NCI-H1436 treated with DMSO at 0.1 percent for 48 hours (cell line): Measurements from ENCODE around the gene SLC39A2.
"Not testable (repeated sequence)": the region's sequence is repeated elsewhere in the genome, so short reads cannot be mapped to it uniquely, and the experiment has no call there.

Experiments
- DNase-seq: peaks from one replicate; lab custom pipeline; 2025; lab: John Stamatoyannopoulos, UW

The SLC39A2 gene, protein sequence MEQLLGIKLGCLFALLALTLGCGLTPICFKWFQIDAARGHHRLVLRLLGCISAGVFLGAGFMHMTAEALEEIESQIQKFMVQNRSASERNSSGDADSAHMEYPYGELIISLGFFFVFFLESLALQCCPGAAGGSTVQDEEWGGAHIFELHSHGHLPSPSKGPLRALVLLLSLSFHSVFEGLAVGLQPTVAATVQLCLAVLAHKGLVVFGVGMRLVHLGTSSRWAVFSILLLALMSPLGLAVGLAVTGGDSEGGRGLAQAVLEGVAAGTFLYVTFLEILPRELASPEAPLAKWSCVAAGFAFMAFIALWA

GRCh38 chr14:20998674-20999366 is at the start of gene SLC39A2:
Gene SLC39A2 (plus strand): TSS chr14:20999293. CDS start chr14:20999447, 154 bp downstream.
- no peak for DNase-seq

DNA sequence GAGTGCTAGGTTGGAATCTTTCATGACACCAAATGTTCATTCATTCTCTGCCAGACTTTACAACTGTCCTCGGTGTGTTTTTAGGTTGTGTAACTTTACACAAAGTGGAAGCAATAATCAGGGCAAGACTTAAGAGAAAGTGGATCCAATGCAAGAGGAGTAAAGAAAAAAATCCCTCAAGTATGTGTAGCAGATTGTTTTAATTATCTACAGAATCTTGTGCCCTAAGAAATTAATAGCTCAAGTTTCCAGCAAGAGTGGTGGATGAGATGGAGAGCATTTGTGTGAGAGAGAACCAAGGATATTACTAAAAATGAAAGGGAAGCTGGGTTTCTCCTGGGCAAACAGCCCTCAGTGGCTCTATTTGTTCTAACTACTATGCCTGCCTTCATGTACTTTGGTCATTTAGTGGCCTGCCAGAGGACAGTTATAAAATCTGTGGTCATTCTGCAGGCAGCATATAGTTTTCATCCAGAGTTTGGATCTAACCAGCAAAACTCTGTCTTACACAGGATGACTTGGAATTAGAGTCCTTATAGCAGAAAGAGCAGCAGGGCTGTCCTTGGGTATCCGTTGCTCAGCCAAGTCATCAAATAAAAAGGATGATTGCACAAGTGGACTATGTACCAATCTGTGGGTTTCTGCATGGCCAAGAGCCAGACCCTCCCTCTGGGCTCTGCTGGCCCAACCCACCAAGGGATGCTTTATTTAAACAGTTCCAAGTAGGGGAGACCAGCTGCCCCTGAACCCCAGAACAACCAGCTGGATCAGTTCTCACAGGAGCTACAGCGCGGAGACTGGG is 44.2 kb upstream of the SLC39A2 start, which contains the start of gene RNASE2:
Gene RNASE2, plus strand, starts transcription at position 752 of the 802 bp plus-strand sequence. CDS start 285 bp downstream, outside the sequence.
- DNase-seq: not testable (repeated sequence)

GRCh38 chr14:20955538-20955873 is 43.6 kb upstream of the SLC39A2 start:
- not testable (repeated sequence) for DNase-seq

DNA sequence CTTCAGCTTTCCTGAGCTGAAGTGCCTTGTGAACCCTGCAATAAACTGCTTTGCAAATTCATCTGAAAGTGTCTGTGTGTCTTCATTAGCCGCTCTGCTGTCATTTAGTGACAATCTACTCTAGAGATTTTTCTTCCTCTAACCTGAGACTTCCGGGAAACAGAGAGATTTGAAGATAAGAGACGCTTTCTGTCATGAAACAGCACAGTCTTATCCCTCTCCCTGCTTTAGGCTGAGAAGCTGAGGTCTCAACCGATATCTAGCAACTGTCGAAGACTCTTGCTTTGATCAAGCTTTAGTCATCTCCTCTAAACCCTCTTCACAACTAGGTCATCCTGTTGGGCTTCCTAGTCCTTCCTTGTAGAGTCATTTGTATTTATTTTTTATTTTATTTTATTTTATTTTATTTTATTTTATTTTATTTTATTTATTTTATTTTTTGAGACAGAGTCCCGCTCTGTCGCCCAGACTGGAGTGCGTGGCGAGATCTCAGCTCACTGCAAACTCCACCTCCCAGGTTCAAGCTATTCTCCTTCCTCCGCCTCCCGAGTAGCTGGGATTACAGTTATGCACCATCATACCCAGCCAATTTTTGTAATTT is 42.6 kb upstream of the SLC39A2 start:
- no peak for DNase-seq

- DNase-seq: not testable (repeated sequence)
These were observed 40.1 kb upstream of the SLC39A2 start for GRCh38 chr14:20958946-20959345.

- no peak for DNase-seq
These were observed 29.8 kb upstream of the SLC39A2 start for GRCh38 chr14:20969336-20969735.

DNA sequence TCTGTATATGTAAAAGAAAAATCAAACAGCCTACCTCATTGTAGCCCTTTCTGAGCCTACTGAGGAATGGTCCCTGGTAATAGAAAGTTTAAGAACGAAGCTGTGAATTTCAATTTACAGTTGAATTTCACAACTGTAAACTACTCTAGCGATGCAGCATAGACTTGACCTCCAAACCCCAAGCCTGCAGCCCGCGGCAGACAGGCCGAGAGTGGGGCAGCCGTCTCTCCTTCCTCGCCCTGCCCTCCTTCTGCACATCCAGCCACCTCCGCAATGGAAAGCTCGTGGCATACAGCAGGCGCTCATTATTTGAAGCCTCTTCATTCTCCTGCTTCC is 28.5 kb upstream of the SLC39A2 start:
- no peak for DNase-seq

DNA sequence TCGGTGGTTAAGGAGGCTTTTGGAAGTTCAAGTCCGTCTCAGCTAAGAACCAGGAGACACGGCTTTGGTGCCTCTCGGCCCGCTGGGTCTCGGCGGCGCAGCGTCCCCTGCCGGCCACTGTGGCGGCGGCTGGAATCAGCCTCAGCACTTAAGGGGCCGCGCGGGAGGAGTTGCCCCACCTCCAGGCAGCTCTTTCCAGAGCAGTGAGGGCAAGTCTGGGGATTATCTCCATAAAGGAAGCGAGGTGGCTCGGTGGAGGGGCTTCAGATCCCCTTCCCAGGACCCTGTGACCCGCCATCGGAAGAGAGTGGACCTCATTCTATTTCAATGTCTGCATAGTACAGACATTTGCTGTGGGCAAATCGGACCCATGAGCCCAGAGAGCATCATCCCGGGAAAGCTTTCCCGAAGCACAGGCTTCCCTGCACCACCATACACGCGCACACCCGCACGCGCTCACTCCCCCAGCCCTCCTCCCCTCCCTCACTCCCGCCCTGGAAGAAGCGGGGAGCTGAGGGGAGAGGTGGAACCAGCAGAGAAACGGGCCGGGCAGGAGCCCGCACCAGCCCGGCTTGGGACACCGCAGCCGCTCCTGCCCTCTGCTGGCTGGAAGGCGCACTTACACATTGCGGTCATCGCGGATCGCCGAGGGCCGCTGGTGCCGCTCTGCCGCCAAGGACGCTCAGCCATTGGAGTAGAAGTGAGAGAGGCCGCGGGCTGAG is 27.9 kb upstream of the SLC39A2 start:
- DNase-seq: peak; percentile 40

GRCh38 chr14:20971705-20972021 is 27.4 kb upstream of the SLC39A2 start:
- DNase-seq: no peak

DNA sequence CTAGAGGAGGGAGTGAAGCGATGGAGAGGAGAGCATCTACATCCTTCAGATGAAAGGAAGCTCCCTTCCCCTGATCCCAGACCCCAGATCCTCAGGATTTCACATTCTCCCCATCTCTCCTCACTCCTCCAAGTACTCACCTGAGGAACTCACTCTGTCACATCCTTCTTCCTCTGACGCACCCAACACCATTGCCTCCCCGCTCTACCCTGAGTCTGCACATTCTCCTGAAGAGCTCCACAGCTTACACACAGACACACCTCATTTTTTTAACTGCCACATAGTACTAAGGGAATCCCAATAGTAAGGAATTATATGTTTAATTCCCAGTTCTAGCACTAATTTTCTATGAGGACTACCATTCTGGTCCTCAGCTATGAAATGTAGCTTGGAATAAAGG is 25.6 kb upstream of the SLC39A2 start:
- no peak for DNase-seq

DNA sequence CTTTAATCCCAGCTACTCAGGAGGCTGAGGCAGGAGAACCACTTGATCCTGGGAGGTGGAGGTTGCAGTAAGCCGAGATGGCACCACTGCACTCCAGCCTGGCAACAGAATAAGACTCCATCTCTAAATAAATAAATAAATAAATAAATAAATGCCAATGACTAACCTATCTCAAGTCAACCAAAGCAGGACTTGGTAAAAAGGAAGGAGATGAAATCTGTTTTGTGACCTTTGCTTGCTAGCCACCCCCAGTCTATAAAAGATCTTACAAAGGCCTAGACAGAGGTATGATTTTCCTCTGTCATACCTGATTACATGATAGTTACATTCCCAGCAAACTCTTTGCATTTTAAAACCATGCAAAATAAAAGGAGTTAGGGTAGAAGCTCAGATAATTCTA is 22.8 kb upstream of the SLC39A2 start:
- no peak for DNase-seq

DNA sequence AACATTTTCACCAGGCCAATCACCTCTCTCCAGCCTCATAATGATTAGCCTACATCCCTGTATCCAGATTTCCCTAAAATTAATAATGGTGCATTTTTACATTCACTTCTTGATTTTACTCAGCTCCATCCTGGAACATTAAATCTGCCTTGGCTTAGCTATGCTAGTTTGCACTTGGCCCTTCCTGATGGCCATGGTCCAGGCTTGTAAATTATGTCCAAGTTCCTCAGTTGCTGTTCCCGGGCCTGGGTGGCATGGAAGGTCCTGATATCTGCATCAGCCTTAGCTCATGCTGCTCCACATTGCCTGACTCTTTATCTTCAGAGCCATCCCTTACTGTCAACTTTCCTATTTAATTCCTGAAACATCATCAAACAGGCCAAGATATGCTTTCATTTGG is 20.4 kb upstream of the SLC39A2 start:
- no peak for DNase-seq

DNA sequence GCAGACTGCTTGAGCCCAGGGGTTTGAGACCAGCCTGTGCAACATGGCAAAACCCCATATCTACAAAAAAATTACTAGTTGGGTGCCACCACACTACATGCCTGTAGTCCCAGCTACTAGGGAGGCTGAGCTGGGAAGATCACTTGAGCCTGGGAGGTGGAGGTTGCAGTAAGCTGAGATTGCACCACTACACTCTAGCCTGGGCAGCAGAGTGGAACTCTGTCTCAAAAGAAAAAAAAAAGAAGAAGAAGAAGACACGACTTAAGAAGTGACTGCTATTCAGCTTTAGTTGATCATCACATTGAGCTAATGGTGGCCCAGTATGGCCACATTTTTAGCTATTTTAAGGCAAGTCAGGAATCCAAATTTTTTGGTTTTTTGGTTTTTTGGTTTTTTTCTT is 18.2 kb upstream of the SLC39A2 start:
- no peak for DNase-seq

DNA sequence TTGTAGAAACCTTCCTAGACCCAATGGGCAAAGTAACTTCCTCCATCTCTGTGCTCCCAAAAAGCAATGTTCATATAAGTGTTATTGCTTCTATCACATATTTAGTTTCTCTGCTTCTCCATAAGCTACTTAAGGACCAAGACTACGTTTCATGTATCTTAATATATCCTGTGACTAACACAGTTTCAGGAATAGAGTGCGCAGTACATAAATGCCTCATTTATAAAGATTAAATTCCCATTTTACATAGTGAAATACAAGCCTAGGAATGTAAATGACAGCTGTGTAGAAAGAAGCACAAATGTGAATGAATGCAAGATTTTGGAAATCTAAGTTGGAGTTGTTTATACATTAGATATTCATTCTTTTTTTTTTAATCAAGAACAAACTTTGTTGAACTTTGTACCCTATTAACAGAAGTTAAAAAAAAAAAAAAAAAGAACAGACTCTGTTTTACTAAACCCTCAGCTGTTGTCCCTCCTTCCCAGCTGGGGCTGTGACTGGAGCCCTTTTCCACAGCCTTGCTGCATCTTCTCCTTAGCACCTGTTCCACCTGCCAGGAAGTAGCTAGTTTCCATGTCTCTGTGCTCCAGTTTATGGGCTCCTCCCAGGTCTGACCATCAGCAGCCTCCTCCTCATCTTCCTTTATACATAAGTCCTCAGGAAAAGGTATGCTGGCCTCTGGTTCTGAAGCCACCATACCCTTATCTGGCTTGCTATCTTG is 16.3 kb upstream of the SLC39A2 start:
- no peak for DNase-seq

- DNase-seq: not testable (repeated sequence)
These were observed 13.4 kb upstream of the SLC39A2 start for GRCh38 chr14:20985650-20986049.

- DNase-seq: no peak
These were observed 12.3 kb upstream of the SLC39A2 start for GRCh38 chr14:20986811-20987210.

GRCh38 chr14:20988717-20989470 is 10.2 kb upstream of the SLC39A2 start:
- no peak for DNase-seq

DNA sequence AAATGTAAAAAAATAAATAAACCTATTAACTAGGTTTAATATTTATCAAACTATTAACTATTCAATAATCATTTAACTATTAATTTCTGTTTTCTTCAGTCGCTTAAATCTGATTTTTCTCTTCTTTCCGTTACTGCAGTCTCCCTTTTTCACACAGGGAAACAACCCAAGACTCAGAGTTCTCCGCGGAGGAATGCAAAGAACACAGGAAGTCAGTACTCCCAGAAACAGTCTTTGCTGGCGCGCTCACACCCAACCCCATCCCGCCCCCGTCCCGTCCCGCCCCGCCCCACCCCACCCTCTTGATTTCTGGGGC is 9.7 kb upstream of the SLC39A2 start:
- DNase-seq: no peak

- peak; percentile 62 for DNase-seq
These were observed 9.1 kb upstream of the SLC39A2 start, which contains the start of gene METTL17 for GRCh38 chr14:20989787-20990600. Gene METTL17 (plus strand): TSS chr14:20989980. CDS start chr14:20990003, 23 bp downstream.

DNA sequence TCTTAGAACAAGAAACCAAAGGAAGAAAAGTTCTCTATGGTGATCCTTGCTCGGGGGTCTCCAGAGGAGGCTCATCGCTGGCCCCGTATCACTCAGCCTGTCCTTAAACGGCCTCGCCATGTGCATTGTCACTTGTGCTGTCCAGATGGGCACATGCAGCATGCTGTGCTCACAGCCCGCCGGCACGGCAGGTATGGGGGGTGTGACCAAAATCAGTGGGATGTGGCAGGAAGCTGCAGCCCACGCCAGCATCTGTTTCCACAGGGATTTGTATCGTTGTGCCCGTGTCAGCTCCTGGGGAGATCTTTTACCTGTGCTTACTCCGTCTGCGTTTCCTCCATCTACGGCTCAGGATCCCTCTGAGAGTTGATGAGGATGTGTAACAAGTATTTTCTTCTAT is 2.6 kb upstream of the SLC39A2 start:
- DNase-seq: no peak
